HG03039 (cell line): ENCODE data around the gene NDUFA12.
"Not testable (repeated sequence)": the region's sequence is repeated elsewhere in the genome, so short reads cannot be mapped to it uniquely, and the experiment has no call there.

Experiments
- ATAC-seq: cut with Tn5 transposase; IDR thresholded peaks from one replicate; pipeline ENCODE4 v1.9.1; 2021; ENCODE audit warnings: mild to moderate bottlenecking, moderate library complexity; ENCODE audit not compliant: unreplicated experiment

Gene NDUFA12

DNA sequence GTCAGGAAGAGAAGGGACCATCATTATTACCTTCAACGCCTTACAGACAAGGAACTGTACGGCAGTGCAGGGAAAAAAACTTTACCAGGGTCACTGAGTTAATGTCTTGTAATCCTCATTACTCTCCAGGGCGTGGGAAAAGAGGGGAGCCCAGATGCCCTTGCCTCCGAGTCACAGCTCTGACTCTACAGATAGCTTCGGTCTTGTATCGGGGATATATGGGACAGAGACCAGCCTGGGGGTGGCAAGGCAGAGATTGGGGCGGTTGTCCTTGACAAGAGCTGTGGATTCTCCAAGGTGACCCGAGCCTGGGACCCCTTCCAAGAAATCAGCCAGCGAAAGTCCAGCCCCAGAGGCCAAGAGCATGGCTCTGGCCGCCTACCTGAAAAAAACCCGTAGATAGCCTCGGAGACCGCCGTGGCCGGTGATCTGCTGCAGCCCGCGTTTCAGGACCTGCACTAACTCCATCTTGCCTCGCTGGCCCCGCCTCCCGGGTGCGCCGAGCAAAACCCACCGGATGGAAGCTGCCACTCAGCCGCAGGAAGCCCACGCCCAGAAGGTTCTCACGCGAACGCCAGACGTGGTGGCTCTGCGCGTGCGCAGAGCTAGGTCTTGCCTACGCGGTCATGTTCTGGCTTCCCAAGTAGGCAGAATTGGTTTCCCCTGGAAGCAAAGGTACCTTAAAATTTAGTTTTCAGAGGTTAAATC lies at the start of gene NDUFA12:
NDUFA12 (minus strand) TSS at position 485 of the 708 bp plus-strand sequence; CDS start at position 468, 17 bp downstream.
- ATAC-seq: peak; percentile 99

DNA sequence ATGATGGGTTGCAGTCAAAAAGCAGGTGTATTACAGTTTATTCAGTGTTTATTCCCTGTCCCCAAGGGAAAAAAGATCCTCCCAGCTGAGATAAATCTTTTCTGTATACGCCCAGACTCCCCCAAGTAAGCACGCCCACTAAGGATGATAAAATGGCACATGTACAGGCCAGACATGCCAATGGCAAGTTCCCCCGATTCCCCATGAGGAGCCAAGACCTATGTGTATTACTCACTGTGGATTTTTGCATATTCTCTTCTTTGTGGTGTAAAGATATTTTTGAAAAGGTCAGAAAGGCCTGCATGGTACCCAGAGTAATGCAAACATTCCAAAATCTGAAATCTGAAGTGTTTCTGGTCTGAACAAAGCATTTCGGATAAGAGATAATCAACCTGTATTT lies 47.7 kb upstream of the NDUFA12 start:
- ATAC-seq: no peak

DNA sequence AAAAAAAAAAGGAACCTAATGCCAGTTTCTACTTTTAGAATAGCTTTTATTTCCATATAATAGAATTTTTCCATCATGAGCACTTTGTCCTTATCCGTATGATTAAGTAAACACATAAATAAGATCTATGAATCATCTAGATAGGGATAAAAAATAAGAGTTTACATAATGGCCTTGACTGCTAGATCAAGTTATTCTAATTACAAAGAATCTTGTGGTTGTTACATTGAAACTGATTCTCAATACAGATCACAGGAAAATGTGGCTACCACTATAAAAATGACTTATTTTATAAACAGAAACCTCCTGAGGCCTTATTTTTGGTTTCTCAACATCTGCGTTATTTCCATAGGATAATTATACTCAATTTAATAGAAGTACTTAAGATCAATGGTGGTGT lies 34.4 kb upstream of the NDUFA12 start:
- no peak for ATAC-seq

DNA sequence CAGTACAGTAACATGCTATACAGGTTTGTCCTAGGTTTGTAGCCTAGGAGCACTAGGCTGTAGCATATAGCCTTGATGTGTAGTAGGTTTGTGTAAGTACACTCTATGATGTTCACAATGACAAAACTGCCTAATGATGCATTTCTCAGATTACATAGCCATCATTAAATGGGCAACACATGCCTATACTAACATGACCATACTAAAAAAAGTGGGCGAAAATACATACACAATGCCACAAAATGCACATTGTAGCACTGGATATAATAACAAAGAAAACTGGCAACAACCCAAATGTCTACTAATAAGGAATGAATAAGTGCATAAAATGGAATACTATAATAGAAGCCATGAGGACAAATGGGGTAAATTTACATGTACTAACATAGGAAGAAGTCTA lies 31.3 kb upstream of the NDUFA12 start:
- no peak for ATAC-seq

DNA sequence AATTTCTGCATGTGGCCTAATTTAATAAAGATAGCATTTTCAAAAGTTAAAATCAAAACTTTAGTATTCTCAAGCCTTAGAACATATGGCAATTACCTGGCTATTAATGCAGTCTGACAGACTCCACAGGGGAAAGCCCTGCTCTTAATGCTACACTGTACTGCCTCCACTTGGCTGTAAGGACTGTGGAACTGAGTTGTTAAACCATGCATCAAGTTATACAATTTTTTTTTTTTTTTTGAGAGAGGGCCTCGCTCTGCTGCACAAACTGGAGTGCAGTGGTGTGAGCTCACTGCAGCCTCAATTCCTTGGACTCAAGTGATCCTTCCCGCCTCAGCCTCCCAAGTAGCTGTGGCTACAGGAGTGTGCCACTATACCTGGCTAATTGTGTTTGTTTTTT lies 19.0 kb upstream of the NDUFA12 start:
- no peak for ATAC-seq

DNA sequence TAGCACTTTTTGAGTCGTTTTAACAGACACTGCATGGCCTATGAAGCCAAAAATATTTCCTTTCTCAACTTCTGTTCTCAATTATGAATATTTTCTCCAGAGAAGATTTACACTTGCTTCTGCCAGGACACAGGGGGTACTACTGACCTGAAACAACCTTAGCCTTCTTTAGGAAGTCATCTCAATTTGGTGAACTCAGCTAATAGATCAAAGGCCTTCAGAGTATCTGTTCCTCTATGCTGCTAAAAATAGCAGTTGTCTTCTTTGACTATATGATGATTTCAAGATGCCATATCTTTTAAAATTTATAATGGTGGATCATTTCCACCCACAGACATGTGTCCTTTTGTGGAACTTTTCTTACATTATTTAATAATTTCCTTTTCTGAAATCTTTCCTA lies 14.0 kb upstream of the NDUFA12 start:
- no peak for ATAC-seq

DNA sequence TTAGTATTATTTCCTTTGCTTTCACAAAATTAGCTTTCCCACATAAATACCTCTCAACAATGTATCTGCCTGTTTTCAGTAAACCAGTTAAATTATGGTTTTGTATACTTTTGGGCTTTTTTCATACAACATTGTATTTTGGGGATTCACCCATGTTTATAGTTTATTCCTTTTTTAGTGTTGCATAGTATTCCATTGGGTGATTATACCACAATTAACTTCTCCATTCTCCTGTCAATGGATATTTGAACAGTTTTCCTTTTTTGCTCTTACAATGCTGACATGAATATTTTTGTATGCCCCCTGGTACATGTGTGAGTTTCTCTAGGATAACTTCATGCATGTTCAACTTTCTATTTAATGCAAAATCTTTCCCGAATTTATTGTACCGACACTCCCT lies 12.6 kb upstream of the NDUFA12 start:
- ATAC-seq: no peak

DNA sequence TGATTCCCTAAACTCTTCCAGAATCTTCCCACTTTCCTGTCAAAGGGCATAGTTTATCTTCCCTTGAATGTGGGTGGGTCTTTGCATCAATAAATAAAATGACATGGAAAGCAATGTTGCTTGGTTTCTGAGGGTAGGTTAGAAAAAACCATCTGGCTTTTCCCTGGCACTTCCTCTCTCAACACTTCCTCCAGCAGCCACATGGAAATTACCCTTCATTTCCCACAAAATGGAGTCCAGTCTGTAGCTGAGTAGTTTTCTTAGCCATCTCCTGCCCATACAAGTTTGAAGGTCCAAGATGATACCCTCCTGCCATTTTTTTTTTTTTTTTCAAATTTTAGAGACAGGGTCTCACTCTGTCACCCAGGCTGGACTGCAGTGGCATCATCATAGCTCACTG lies 11.1 kb upstream of the NDUFA12 start:
- ATAC-seq: no peak

DNA sequence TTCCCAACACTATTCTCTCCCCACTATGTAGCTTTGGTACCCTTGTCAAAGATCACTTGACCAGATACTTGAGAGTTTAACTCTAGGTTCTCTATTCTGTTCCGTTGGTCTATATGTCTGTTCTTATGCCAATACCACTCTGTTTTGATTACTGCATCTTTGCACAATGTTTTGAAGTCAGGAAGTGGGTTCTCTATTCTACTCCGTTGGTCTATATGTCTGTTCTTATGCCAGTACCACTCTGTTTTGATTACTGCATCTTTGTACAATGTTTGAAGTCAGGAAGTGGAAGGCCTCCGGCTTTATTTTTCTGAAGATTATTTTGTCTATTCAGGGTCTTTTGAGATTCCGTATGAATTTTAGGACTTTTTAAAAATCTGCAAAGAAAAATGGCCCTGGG lies 2.7 kb upstream of the NDUFA12 start:
- ATAC-seq: no peak

DNA sequence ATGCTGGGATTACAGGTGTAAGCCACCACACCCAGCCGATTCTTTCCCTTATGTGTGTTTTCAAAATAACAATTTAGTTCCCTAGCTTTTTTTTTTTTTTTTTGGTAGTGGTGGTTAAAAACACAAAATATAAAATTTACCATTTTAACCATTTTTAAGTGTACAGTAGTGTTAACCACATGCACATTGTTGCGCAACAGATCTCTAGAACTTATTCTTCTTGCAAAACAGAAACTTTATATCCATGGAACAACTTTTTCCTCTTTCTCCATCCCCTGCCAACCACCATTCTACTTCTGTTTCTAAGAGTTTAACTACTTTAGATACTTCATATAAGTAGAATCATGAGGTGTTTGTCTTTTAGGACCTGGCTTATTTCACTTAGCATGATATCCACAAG lies 1.1 kb upstream of the NDUFA12 start:
- no peak for ATAC-seq

DNA sequence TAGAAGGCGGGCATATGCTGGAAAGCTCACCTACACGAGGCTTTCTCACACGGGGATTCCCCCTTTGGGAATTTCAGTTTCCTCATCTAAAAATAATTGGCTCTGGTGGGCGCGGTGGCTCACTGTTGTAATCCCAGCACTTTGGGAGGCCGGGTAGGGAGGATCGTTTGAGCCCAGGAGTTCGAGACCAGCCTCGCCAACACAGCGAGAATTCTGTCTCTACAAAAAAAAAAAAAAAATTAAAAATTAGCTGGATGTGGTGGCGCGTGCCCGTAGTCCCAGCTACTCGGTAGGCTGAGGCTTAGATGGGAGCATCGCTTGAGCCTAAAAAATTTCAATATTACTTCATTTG lies 400 bp upstream of the NDUFA12 start:
- ATAC-seq: peak; percentile 10

DNA sequence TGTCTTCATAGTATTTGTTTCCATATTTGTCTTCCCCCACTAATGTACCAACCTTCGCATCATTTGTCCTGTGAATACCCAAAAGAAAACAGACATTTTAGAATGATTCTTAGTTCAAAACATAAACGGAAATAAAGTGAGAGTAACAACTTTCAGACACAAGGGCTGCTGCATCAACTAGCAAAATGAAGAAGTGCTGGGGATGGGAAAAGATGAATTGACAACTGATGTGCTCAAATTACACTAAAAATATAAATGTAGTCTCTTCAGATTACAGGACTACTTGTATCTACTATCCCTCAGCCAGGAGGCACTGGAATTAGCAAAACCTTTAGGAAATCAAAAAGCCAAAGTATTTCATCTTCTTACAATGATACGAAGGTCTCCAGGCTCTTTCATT lies 743 bp downstream of the NDUFA12 start:
- no peak for ATAC-seq

DNA sequence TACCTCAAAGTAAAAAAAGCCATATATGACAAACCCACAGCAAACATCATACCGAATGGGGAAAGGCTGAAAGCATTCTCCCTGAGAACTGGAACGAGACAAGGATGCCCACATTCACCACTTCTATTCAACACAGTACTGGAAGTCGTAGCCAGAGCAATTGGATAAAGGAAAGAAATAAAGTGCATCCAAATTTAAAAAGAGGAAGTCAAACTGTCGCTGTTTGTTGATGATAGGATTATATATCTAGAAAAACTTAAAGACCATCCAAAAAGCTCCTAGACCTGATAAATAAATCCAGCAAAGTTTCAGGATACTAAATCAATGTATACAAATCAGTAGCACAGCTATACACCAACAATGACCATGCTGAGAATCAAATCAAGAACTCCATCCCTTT lies 5.2 kb downstream of the NDUFA12 start:
- ATAC-seq: no peak

DNA sequence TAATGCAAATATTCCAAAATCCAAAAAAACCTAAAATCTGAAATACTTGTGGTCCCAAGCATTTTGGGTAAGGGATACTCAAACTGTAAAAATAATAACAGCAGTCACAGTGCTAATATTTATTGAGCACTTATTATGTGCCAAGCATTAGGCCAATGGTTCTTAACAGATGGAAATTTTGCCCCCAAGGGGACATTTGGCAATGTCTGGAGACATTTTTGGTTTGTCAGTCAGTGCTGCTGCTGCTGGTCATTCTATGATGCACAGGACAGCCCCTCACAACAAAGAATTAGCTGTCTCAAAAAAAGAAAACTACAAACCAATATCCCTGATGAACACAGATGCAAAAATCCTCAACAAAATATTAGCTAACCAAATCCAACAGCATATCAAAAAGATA lies 5.8 kb downstream of the NDUFA12 start:
- no peak for ATAC-seq

DNA sequence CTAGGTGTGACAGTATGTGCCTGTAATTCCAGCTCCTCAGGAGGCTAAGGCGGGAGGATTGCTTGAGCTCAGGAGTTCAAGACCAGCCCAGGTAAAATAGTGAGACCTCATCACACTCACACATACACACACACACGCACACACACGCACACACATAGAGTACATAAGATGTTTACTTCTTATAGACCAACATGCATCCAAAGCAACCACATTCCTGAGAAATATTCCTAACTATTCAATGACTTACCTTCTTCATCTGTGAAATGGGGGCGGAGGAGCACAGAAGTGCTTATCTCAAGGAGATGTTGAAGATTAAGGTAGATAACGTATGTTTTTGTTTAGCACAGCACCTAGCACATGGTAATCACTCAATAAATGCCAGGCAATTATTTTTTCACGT lies 6.4 kb downstream of the NDUFA12 start:
- no peak for ATAC-seq

DNA sequence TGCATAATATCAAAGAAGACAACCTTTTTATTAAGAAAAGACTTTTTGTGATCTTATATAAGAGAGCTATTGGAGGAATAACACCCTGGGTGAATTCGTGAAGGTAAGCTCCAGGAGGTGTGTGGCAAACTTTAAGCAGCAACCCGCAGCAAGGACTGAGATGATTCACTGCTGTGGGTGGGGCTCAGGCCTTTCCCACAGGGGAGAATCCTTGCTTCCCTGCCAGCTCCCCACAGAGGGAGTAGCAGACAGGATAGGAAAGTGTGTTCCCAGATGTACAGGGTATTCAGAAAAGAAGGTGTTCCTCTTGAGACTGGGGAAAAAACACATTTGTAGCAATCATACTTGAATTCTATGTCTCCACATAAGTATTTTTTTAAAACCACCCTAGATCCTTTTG lies 9.2 kb downstream of the NDUFA12 start:
- ATAC-seq: no peak

DNA sequence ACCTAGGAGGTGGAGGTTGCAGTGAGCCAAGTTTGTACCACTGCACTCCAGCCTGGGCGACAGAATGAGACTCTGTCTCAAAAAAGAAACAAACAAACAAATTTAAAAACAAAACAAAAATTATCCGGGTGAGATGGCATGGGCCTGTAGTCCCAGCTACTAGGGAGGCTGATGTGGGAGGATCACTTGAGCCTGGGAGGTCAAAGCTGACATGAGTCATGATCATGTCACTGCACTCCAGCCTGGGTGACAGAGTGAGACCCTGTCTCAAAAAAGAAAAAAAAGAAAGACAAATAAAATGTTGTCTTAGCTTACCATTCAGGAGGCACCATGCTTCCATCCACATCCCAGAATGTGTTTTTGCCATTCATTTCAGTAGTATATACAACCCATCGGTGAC lies 9.6 kb downstream of the NDUFA12 start:
- not testable (repeated sequence) for ATAC-seq

DNA sequence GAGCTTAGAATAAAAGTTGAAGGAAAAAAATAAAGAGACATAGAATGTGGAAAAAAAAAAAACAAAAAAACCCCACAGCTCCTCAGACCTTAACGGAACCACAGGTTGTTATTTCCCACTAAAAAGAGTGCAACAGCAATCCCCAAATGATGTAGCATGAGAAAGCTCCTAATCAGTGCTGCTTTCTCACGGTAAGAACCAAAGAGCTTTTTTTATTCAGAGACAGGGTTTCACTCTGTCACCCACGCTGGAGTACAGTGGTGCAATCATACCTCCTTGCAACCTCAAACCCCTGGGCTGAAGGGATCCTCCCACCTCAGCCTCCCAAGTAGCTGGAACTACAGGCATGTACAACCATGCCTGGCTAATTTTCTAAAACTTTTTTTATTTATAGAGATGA lies 13.3 kb downstream of the NDUFA12 start:
- no peak for ATAC-seq

DNA sequence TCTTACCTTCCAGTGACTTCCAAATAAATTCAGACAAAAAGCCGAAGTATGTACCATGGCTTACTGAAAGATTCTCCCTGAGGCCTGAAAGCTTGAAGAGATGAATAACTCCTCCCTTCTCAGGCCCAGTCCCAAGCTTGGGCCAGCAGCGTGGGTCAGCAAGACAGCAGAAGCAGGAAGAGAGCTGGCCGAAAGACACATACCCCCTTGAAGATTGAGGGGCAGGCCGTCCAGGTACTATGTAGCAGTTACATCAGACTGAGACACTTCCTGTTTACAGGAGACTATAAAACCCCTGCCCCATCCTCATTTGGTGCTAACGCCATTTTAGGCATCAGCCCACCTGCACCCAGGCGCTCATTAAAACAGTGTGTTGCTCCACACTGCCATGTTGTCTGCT lies 15.0 kb downstream of the NDUFA12 start:
- no peak for ATAC-seq

DNA sequence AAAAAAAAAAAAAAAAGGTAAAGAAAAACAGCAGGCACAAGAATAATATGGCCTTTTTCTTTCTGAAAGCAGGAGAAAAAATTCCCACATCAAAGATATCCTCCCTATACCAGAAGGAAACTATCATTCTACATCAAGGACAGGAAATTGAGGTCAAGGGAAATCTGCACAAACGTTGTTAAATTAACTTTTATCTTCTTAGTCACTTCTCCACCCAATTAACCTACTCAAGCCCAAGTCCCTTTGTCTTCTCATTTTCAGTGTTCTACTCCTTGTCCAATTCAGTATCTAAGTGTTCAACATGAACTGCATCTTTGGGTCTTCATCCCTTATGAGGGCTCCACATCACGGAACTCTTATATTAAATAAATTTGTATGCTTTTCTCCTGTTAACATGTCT lies 15.7 kb downstream of the NDUFA12 start:
- no peak for ATAC-seq

DNA sequence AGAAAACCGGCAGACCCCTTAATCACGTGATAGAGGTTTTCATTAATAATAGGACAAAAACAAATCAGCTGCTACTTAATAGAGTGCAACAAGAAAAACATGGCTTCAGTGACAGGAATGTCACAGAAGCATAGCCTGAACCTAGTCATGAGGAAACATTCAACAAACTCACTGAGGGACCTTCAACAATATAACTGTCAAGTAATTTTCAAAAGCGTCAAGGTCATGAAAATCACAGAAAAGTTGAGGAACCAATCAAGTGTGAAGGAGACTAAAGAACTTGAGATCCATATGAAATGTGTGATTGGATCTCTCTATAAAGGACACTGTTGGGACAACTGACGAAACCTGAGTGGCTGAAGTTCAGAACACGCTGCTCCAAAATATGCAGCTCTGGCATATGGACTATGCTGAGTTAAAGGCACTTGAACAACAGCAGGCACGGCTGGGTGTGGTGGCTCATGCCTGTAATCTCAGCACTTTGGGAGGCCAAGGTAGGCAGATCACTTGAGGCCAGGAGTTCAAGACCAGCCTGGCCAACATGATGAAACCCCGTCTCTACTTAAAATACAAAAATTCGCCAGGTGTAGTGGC lies 16.3 kb downstream of the NDUFA12 start:
- no peak for ATAC-seq

DNA sequence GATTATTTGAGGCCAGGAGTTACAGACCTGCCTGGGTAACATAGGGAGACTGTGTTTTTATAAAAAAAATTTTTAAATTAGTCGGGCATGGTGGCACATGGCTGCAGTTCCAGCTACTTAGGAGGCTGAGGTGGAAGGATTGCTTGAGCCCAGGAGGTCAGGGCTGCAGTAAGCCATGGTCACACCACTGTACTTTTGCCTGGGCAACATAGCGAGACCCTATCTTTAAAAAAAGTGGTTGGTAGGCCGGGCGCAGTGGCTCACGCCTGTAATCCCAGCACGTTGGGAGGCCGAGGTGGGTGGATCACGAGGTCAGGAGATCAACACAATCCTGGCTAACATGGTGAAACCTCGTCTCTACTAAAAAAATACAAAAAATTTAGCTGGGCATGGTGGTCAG lies 18.4 kb downstream of the NDUFA12 start:
- ATAC-seq: not testable (repeated sequence)

DNA sequence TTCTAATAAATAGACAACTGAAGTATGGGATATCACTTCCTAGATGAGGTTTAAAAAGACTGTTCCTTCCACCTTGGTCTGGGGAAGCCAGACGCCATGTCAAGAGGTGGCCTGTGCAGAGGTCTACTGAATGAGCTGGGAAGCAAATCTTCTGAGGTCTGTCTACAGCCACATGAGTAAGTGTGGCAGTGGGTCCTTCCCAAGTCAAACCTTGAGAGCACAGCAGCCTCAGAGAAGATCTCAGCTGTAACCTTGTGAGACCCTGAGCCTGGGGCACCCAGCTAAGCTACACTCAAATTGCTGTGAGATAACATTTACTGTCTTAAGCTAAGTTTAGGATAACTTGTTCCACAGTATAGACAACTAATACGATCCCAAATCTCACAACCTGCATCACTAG lies 20.2 kb downstream of the NDUFA12 start:
- ATAC-seq: no peak
